Activated CD4-positive, alpha-beta T cell treated with anti-CD3 and anti-CD28 coated beads, Interleukin-2, amount 10 ng/mL, durations not matched to agents 24 days and 14 days (primary cell): Measurements from ENCODE around the gene PLPPR5. TPM values are rescaled to one million over a fixed set of nuclear protein-coding genes. Genes with fewer than 3 reads are reported as not detected.
"Not testable (repeated sequence)": the region's sequence is repeated elsewhere in the genome, so short reads cannot be mapped to it uniquely, and the experiment has no call there.

ENCODE experiments used
- DNase-seq: peaks from one replicate; pipeline ENCODE4 v3.0.0; 2022
- H3K27ac Mint-ChIP-seq: one replicate; pipeline ENCODE4 v1.8.0; 2022; ENCODE audit warnings: mild to moderate bottlenecking, mixed read lengths
- H3K27me3 Mint-ChIP-seq: one replicate; pipeline ENCODE4 v1.8.0; 2022; ENCODE audit warnings: mixed read lengths
- H3K36me3 Mint-ChIP-seq: one replicate; pipeline ENCODE4 v1.8.0; 2022; ENCODE audit warnings: low read depth, mild to moderate bottlenecking, mixed read lengths
- H3K4me1 Mint-ChIP-seq: one replicate; pipeline ENCODE4 v1.8.0; 2021; ENCODE audit warnings: mixed read lengths
- H3K4me3 Mint-ChIP-seq: one replicate; pipeline ENCODE4 v1.8.0; 2022; ENCODE audit warnings: mild to moderate bottlenecking, moderate library complexity, mixed read lengths
- H3K9me3 Mint-ChIP-seq: one replicate; pipeline ENCODE4 v1.8.0; 2021; ENCODE audit warnings: mixed read lengths
- intact Hi-C: fragments of 100-400 bp; cut with micrococcal nuclease; formaldehyde crosslinking; loops from one replicate; pipeline ENCODE4 v1.15.1; 2023
- total RNA-seq: library from RNA; stranded (reverse); gene quantifications from 2 replicates; pipeline ENCODE4 v1.2.3, GENCODE V29; 2022

PLPPR5 gene
- not detected in 2 replicates for total RNA-seq

GRCh38 chr1:99004861-99005442 lies at the start of gene PLPPR5:
PLPPR5 (minus strand) TSS chr1:99004861; CDS start chr1:99004671, 190 bp downstream.
- Mint-ChIP-seq H3K27me3 (peaks cover 62% of the 10 kb centered on the region), H3K36me3 (no peaks in the 10 kb centered on the region), H3K27ac (no peak within 1 kb of the TSS)

GRCh38 chr1:99051611-99052283 lies 47.1 kb upstream of the PLPPR5 start:
- Mint-ChIP-seq H3K4me3 (no peak overlapping the region), H3K27ac (no peak overlapping the region), H3K27me3 (no peaks in the 10 kb centered on the region), H3K4me1 (no peaks in the 10 kb centered on the region), H3K9me3 (peaks cover 5% of the 10 kb centered on the region), H3K36me3 (no peaks in the 10 kb centered on the region)
- no peak for DNase-seq
- intact Hi-C loops = no loop called here

More at GRCh38 chr1:99004861-99005442, at the start of gene PLPPR5:
- peaks cover 4% of the 10 kb centered on the region for H3K9me3 Mint-ChIP-seq
- peak within 1 kb of the TSS; percentile 60 for H3K4me3 Mint-ChIP-seq
- peaks cover 4% of the 10 kb centered on the region for H3K4me1 Mint-ChIP-seq
- peak; percentile 62 for DNase-seq
- intact Hi-C loops = no loop called here

- Mint-ChIP-seq H3K9me3 (peaks cover 5% of the 10 kb centered on the region), H3K4me3 (no peak overlapping the region), H3K27me3 (no peaks in the 10 kb centered on the region), H3K4me1 (no peaks in the 10 kb centered on the region), H3K27ac (no peak overlapping the region), H3K36me3 (no peaks in the 10 kb centered on the region)
- no peak for DNase-seq
- intact Hi-C loops = no loop called here
Measured at GRCh38 chr1:99049745-99050144, 45.1 kb upstream of the PLPPR5 start.

- H3K27me3 Mint-ChIP-seq, H3K4me3 Mint-ChIP-seq, H3K27ac Mint-ChIP-seq, H3K4me1 Mint-ChIP-seq, DNase-seq, intact Hi-C loops, H3K36me3 Mint-ChIP-seq: not testable (repeated sequence)
- H3K9me3 Mint-ChIP-seq = peaks cover 26% of the 10 kb centered on the region
Measured at GRCh38 chr1:99036746-99037145, 32.1 kb upstream of the PLPPR5 start.

- Mint-ChIP-seq H3K27me3 (no peaks in the 10 kb centered on the region), H3K9me3 (no peaks in the 10 kb centered on the region), H3K4me1 (no peaks in the 10 kb centered on the region), H3K36me3 (no peaks in the 10 kb centered on the region), H3K4me3 (no peak overlapping the region), H3K27ac (no peak overlapping the region)
- DNase-seq = no peak
- intact Hi-C loops = no loop called here
Measured at GRCh38 chr1:99018313-99018712, 13.7 kb upstream of the PLPPR5 start.

- H3K9me3 Mint-ChIP-seq = no peaks in the 10 kb centered on the region
- no peak for DNase-seq
- H3K36me3 Mint-ChIP-seq = no peaks in the 10 kb centered on the region
- H3K27me3 Mint-ChIP-seq = no peaks in the 10 kb centered on the region
- intact Hi-C loops = no loop called here
- H3K4me1 Mint-ChIP-seq = no peaks in the 10 kb centered on the region
- no peak overlapping the region for H3K4me3 Mint-ChIP-seq
- H3K27ac Mint-ChIP-seq = no peak overlapping the region
Measured at GRCh38 chr1:99017655-99018054, 13.0 kb upstream of the PLPPR5 start.

GRCh38 chr1:99010679-99011078 lies 6.0 kb upstream of the PLPPR5 start:
- H3K27me3 Mint-ChIP-seq = peaks cover 29% of the 10 kb centered on the region
- H3K36me3 Mint-ChIP-seq = no peaks in the 10 kb centered on the region
- H3K4me3 Mint-ChIP-seq = no peak overlapping the region
- H3K9me3 Mint-ChIP-seq = peaks cover 4% of the 10 kb centered on the region
- DNase-seq = no peak
- H3K27ac Mint-ChIP-seq = no peak overlapping the region
- intact Hi-C loops = no loop called here
- H3K4me1 Mint-ChIP-seq = no peaks in the 10 kb centered on the region

GRCh38 chr1:99007366-99007765 lies 2.7 kb upstream of the PLPPR5 start:
- Mint-ChIP-seq H3K27me3 (peaks cover 50% of the 10 kb centered on the region), H3K27ac (no peak overlapping the region), H3K4me3 (no peak overlapping the region), H3K4me1 (peaks cover 4% of the 10 kb centered on the region), H3K36me3 (no peaks in the 10 kb centered on the region), H3K9me3 (peaks cover 4% of the 10 kb centered on the region)
- intact Hi-C loops = no loop called here
- no peak for DNase-seq

- Mint-ChIP-seq H3K27me3 (peaks cover 56% of the 10 kb centered on the region), H3K4me1 (peaks cover 4% of the 10 kb centered on the region), H3K9me3 (peaks cover 4% of the 10 kb centered on the region), H3K4me3 (peak overlapping the region; percentile 60), H3K27ac (no peak overlapping the region), H3K36me3 (no peaks in the 10 kb centered on the region)
- intact Hi-C loops = no loop called here
- DNase-seq = no peak
Measured at GRCh38 chr1:99005537-99005942, 879 bp upstream of the PLPPR5 start.

- intact Hi-C loops = no loop called here
- H3K9me3 Mint-ChIP-seq = peaks cover 4% of the 10 kb centered on the region
- peak overlapping the region; percentile 57 for H3K4me3 Mint-ChIP-seq
- peaks cover 66% of the 10 kb centered on the region for H3K27me3 Mint-ChIP-seq
- DNase-seq = peak; percentile 69
- H3K36me3 Mint-ChIP-seq = no peaks in the 10 kb centered on the region
- no peak overlapping the region for H3K27ac Mint-ChIP-seq
- peaks cover 4% of the 10 kb centered on the region for H3K4me1 Mint-ChIP-seq
Measured at GRCh38 chr1:99004254-99004860, 304 bp downstream of the PLPPR5 start.

GRCh38 chr1:99003581-99004253 lies 944 bp downstream of the PLPPR5 start:
- no peak for DNase-seq
- Mint-ChIP-seq H3K9me3 (peaks cover under 1% of the 10 kb centered on the region), H3K27ac (no peak overlapping the region), H3K4me1 (peaks cover 4% of the 10 kb centered on the region), H3K4me3 (peak overlapping the region; percentile 43), H3K36me3 (no peaks in the 10 kb centered on the region), H3K27me3 (peaks cover 64% of the 10 kb centered on the region)
- intact Hi-C loops = no loop called here

- Mint-ChIP-seq H3K4me1 (peaks cover 7% of the 10 kb centered on the region), H3K9me3 (no peaks in the 10 kb centered on the region), H3K27ac (no peak overlapping the region), H3K4me3 (no peak overlapping the region), H3K27me3 (peaks cover 4% of the 10 kb centered on the region), H3K36me3 (no peaks in the 10 kb centered on the region)
- DNase-seq = no peak
- intact Hi-C loops = loop anchor here (10.0 kb wide), 1 partner anchor 198 kb away; no protein-coding TSS in a partner anchor
Measured at GRCh38 chr1:98992844-98993243, 11.8 kb downstream of the PLPPR5 start.

GRCh38 chr1:98991127-98992012 lies 13.3 kb downstream of the PLPPR5 start:
- Mint-ChIP-seq H3K4me1 (peaks cover 7% of the 10 kb centered on the region), H3K4me3 (no peak overlapping the region), H3K36me3 (no peaks in the 10 kb centered on the region), H3K27ac (peak overlapping the region; percentile 70), H3K27me3 (peaks cover 2% of the 10 kb centered on the region), H3K9me3 (no peaks in the 10 kb centered on the region)
- intact Hi-C loops = loop anchor here (1.0 to 10.0 kb wide), 2 partner anchors 120 to 197 kb away; no protein-coding TSS in a partner anchor
- peak; percentile 56 for DNase-seq
